GM12801 (cell line): Measurements from ENCODE around the gene BOD1L1.

Experiments
- CTCF ChIP-seq: IDR thresholded peaks from one replicate; pipeline ENCODE4 v1.5.1; 2011; ENCODE audit warnings: control low read depth; ENCODE audit not compliant: insufficient read length; ENCODE audit errors: extremely low read depth

The BOD1L1 gene

GRCh38 chr4:13627606-13628311 is at the start of gene BOD1L1:
TSS of gene BOD1L1 (minus strand) at chr4:13627725. CDS start at chr4:13627587, 138 bp downstream.
- TF ChIP-seq CTCF, result no peak

GRCh38 chr4:13674971-13675370 is 47.4 kb upstream of the BOD1L1 start:
- no peak for TF ChIP-seq CTCF

- TF ChIP-seq CTCF, result no peak
Observed at GRCh38 chr4:13673167-13673566, 45.6 kb upstream of the BOD1L1 start.

GRCh38 chr4:13670456-13671160 is 43.1 kb upstream of the BOD1L1 start:
- no peak for TF ChIP-seq CTCF

- TF ChIP-seq CTCF, result no peak
Observed at GRCh38 chr4:13665701-13666660, 38.5 kb upstream of the BOD1L1 start.

GRCh38 chr4:13659341-13660070 is 32.0 kb upstream of the BOD1L1 start:
- no peak for TF ChIP-seq CTCF
